Hepatocyte (in vitro differentiated cells): ENCODE data around the gene KLHL1. TPM values are rescaled to one million over a fixed set of nuclear protein-coding genes. Genes with fewer than 3 reads are reported as not detected.

Experiments
- DNase-seq: peaks from one replicate; pipeline ENCODE4 v3.0.0-alpha.2; 2016; ENCODE audit warnings: low spot score
- H2AFZ ChIP-seq: fragments of 200-600 bp; sonication (generic); 2 replicates; pipeline ENCODE4 v1.6.0; 2016; ENCODE audit warnings: antibody characterized with exemption, mild to moderate bottlenecking
- H3K27ac ChIP-seq: fragments of 200-600 bp; sonication (generic); 2 replicates; pipeline ENCODE4 v1.5.1; 2016; ENCODE audit warnings: mild to moderate bottlenecking
- H3K27me3 ChIP-seq: fragments of 200-600 bp; sonication (generic); 2 replicates; pipeline ENCODE4 v1.6.1; 2016
- H3K36me3 ChIP-seq: fragments of 200-600 bp; sonication (generic); replicated peaks from 2 replicates; pipeline ENCODE4 v1.5.1; 2016; ENCODE audit warnings: low read depth; ENCODE audit not compliant: insufficient read depth
- H3K4me1 ChIP-seq: fragments of 200-600 bp; sonication (generic); 2 replicates; pipeline ENCODE4 v1.5.1; 2016; ENCODE audit warnings: mild to moderate bottlenecking, moderate library complexity; ENCODE audit not compliant: insufficient read depth
- H3K4me2 ChIP-seq: fragments of 200-600 bp; sonication (generic); 2 replicates; pipeline ENCODE4 v1.6.0; 2016
- H3K4me3 ChIP-seq: fragments of 200-600 bp; sonication (generic); 2 replicates; pipeline ENCODE4 v1.5.1; 2016; ENCODE audit warnings: mild to moderate bottlenecking
- H3K79me2 ChIP-seq: fragments of 200-600 bp; sonication (generic); 2 replicates; pipeline ENCODE4 v1.6.0; 2017; ENCODE audit warnings: mild to moderate bottlenecking
- H3K9me2 ChIP-seq: fragments of 200-600 bp; sonication (generic); replicated peaks from 2 replicates; pipeline ENCODE4 v1.6.0; 2017; ENCODE audit warnings: mild to moderate bottlenecking; ENCODE audit not compliant: insufficient read depth
- H3K9me3 ChIP-seq: fragments of 200-600 bp; sonication (generic); 2 replicates; pipeline ENCODE4 v1.5.1; 2016; ENCODE audit warnings: low read depth, mild to moderate bottlenecking
- H4K20me1 ChIP-seq: fragments of 200-600 bp; sonication (generic); 2 replicates; pipeline ENCODE4 v1.6.0; 2016; ENCODE audit warnings: mild to moderate bottlenecking; ENCODE audit not compliant: insufficient read depth, poor library complexity, severe bottlenecking
- EZH2 ChIP-seq: fragments of 200-600 bp; sonication (generic); IDR thresholded peaks from 2 replicates; pipeline ENCODE4 v1.6.1; 2016; ENCODE audit warnings: antibody characterized with exemption, mild to moderate bottlenecking, borderline replicate concordance
- EZH2phosphoT487 ChIP-seq: fragments of 200-600 bp; sonication (generic); IDR thresholded peaks from one replicate; pipeline ENCODE4 v1.6.1; 2018; ENCODE audit warnings: antibody characterized with exemption, mild to moderate bottlenecking, low read depth, moderate library complexity; ENCODE audit not compliant: unreplicated experiment, severe bottlenecking
- WGBS: methylation state at CpG from one replicate; pipeline ENCODE4 v1.1.6; 2016; ENCODE audit warnings: low lambda C conversion rate; ENCODE audit errors: missing lambda C conversion rate; 5-methylcytosine and 5-hydroxymethylcytosine counted together
- polyA plus RNA-seq: library from polyadenylated mRNA; unstranded; fragments of >200 nt; fragmentation: Nextera tagmentation; extraction: Ambion mirVana; gene quantifications from 2 replicates; pipeline ENCODE4 v1.2.1, GENCODE V29; 2016
- total RNA-seq: library from RNA; depleted of rRNA; stranded (reverse); fragments of >200 nt; gene quantifications from 2 replicates; pipeline ENCODE4 v1.2.3, GENCODE V29; 2014
- TF ChIP-seq, protein P1 (sequence below): fragments of 200-600 bp; sonication (generic); IDR thresholded peaks from 2 replicates; pipeline ENCODE4 v1.5.1; 2016; ENCODE audit warnings: antibody characterized with exemption, mild to moderate bottlenecking; ENCODE audit not compliant: poor library complexity

KLHL1 gene
- total and polyA plus RNA-seq, 2 experiments from 2014 or later: 1.2 TPM

DNA sequence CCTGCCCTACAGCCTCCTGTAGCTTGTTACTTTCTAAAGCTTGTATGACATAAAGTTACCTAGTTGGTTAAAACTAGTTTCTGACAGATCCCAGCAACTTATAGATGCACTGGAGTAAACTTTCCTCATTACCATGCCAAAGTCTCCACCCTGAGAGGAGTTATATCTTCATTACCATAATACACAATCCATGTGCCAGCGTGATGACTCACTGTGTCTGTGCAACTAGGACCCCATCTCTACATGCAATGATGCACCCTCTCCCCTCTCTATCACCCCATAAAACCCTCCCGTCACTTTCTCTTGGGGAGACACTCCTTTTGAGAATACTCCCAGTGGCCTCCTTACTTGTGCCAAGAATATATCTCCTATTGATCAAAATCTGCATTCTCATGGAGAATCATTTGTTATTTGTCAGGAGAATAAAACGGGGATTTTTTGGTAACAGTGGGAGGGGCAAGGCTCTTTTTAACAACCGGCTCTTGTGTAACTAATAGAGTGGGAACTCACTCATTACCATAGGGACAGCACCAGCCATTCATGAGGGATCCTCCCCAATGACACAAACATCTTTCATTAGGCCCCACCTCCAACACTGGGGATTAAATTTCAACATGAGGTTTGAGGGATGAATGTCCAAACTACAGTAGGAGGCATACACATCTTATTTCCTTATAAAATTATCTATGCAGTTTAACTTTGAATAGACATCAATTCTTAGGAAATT lies 235.8 kb downstream of the KLHL1 start:
- Histone ChIP-seq H3K4me2 (no peak overlapping the region), H3K4me1 (no peaks in the 10 kb centered on the region), H3K79me2 (no peaks in the 10 kb centered on the region), H4K20me1 (no peaks in the 10 kb centered on the region), H3K9me2 (no peaks in the 10 kb centered on the region), H3K9me3 (no peaks in the 10 kb centered on the region), H2AFZ (no peak overlapping the region), H3K4me3 (no peak overlapping the region), H3K36me3 (no peaks in the 10 kb centered on the region), H3K27me3 (no peaks in the 10 kb centered on the region), H3K27ac (no peak overlapping the region)
- DNase-seq: no peak
- WGBS: 91% methylated on average over 4 of the region's 4 CpGs
- TF ChIP-seq, protein P1, sequence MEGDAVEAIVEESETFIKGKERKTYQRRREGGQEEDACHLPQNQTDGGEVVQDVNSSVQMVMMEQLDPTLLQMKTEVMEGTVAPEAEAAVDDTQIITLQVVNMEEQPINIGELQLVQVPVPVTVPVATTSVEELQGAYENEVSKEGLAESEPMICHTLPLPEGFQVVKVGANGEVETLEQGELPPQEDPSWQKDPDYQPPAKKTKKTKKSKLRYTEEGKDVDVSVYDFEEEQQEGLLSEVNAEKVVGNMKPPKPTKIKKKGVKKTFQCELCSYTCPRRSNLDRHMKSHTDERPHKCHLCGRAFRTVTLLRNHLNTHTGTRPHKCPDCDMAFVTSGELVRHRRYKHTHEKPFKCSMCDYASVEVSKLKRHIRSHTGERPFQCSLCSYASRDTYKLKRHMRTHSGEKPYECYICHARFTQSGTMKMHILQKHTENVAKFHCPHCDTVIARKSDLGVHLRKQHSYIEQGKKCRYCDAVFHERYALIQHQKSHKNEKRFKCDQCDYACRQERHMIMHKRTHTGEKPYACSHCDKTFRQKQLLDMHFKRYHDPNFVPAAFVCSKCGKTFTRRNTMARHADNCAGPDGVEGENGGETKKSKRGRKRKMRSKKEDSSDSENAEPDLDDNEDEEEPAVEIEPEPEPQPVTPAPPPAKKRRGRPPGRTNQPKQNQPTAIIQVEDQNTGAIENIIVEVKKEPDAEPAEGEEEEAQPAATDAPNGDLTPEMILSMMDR: no peak
- TF ChIP-seq EZH2 (no peak), EZH2phosphoT487 (no peak)

DNA sequence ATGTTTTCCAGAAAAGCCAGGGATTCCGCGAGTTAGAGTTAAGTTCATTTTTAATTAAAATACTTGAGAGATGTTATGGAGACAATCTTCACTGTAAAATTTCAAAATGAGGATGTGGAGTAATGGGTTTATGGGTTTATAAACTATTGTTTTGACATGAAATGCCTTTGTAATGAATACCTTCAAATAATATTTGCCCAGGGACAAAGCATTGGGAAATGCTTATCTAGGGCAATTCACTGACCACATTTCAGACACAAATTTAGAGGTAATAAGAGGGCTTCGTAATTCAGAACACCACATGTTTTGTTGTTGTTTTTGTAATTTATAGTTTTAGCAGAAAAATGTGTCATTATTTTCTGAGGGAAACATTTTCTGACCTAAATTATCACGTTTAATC lies 241.7 kb downstream of the KLHL1 start:
- TF ChIP-seq, protein P1: no peak
- no peak for TF ChIP-seq EZH2
- no peak for TF ChIP-seq EZH2phosphoT487
- Histone ChIP-seq H3K27me3 (no peaks in the 10 kb centered on the region), H3K9me2 (no peaks in the 10 kb centered on the region), H3K4me2 (no peak overlapping the region), H3K79me2 (no peaks in the 10 kb centered on the region), H4K20me1 (no peaks in the 10 kb centered on the region), H3K4me3 (no peak overlapping the region), H2AFZ (no peak overlapping the region), H3K36me3 (no peaks in the 10 kb centered on the region), H3K9me3 (no peaks in the 10 kb centered on the region), H3K4me1 (no peaks in the 10 kb centered on the region), H3K27ac (no peak overlapping the region)
- WGBS: 66% methylated on average over 4 of the region's 4 CpGs
- DNase-seq: no peak

DNA sequence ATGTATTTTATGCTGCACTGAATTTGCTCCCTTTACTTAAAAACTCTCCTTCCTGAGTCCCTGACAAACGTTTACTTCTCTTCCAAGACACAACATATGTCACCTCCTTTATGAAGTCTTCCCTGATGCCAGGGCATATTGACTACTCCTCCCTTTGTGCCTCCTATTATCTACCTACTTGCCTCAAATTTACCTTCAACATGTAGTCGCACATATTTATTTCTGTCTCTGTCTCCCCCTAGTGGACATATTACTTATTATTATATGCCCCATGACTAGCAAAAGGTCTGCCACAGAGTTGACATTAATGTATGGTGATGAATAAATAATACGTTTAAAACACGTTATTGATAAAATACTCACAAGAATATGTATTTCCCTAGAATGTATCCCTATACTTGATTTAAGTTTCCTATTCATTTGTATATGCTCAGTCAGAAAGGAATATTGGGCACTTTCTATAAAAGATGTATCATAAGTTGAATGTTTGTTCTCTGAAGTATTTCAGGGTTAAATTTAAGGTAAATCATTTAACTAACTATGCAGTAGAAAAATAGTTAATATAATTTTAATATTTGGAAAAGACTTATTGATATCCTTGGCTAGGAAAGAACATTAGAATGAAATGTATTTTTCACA lies 250.9 kb downstream of the KLHL1 start:
- Histone ChIP-seq H3K79me2 (no peaks in the 10 kb centered on the region), H3K27me3 (no peaks in the 10 kb centered on the region), H3K4me3 (no peak overlapping the region), H4K20me1 (no peaks in the 10 kb centered on the region), H3K36me3 (no peaks in the 10 kb centered on the region), H3K9me2 (no peaks in the 10 kb centered on the region), H3K27ac (no peak overlapping the region), H2AFZ (no peak overlapping the region), H3K4me1 (peaks cover 4% of the 10 kb centered on the region), H3K9me3 (no peaks in the 10 kb centered on the region), H3K4me2 (no peak overlapping the region)
- DNase-seq: peak; percentile 83
- TF ChIP-seq EZH2: no peak
- no peak for TF ChIP-seq EZH2phosphoT487
- TF ChIP-seq, protein P1: peak; percentile 68
- 5% methylated on average over 4 of the region's 4 CpGs for WGBS
